Testis (tissue), 2 donors: ENCODE results near the gene PPM1M.

ENCODE experiments used
- POLR2A ChIP-seq: fragments of 450-650 bp; IDR thresholded peaks from one replicate; pipeline ENCODE4 v1.6.1; 2017; ENCODE audit warnings: antibody characterized with exemption, mild to moderate bottlenecking, moderate library complexity
- TF ChIP-seq, protein P1 (sequence below), 3 experiments: fragments of 450-650 bp in 2 of 3; fragments of 200-600 bp in 1 of 3; sonication (generic) in 1 of 3; IDR thresholded peaks; one replicate each; pipeline ENCODE4 v1.5.1; 2016 to 2019; ENCODE audit warnings: antibody characterized with exemption in 3 of 3, mild to moderate bottlenecking in 2 of 3, moderate library complexity in 1 of 3

DNA sequence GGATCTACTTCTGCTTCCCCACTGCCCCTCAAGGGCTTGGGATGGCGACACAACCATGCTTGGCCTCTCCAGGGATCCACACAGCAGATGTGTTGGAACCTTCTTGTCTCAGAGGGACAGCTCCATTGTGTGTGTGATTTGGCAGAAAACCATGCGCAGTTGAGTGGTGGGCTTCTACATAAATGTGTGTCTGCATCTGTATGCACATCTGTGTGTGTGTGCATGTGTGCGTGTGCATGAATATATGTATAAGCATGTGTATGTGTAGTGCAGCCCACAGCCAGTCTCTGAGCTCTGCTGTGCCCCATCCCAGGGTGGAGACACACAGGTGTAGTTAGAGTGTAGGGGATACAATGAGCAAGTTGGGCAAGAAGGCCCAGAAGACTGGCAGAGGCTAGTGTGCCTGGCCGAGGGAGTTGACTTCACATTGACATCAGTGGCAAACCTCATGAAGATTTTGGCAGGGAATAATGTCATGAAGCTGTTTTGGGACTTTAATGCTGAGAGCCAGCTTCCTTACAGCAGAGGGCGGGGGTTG is 50.2 kb downstream of the PPM1M start:
- no peak for TF ChIP-seq POLR2A
- TF ChIP-seq, protein P1, sequence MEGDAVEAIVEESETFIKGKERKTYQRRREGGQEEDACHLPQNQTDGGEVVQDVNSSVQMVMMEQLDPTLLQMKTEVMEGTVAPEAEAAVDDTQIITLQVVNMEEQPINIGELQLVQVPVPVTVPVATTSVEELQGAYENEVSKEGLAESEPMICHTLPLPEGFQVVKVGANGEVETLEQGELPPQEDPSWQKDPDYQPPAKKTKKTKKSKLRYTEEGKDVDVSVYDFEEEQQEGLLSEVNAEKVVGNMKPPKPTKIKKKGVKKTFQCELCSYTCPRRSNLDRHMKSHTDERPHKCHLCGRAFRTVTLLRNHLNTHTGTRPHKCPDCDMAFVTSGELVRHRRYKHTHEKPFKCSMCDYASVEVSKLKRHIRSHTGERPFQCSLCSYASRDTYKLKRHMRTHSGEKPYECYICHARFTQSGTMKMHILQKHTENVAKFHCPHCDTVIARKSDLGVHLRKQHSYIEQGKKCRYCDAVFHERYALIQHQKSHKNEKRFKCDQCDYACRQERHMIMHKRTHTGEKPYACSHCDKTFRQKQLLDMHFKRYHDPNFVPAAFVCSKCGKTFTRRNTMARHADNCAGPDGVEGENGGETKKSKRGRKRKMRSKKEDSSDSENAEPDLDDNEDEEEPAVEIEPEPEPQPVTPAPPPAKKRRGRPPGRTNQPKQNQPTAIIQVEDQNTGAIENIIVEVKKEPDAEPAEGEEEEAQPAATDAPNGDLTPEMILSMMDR (IDR thresholded peaks at IDR 0.05): no peak
